Measurements from ENCODE around the gene GDF11.
A peak's percentile ranks its signal among the peaks of the same experiment; 100 is the strongest.

GDF11 gene

GRCh38 chr12:55703901-55704761, 38.8 kb upstream of the GDF11 start:
- Mint-ChIP-seq H3K27ac (no peak overlapping the region), H3K4me1 (ENCODE audit: low read depth) (peaks cover 18% of the 10 kb centered on the region), H3K27me3 (peaks cover 8% of the 10 kb centered on the region), H3K36me3 (no peaks in the 10 kb centered on the region), H3K9me3 (ENCODE audit: low read depth) (no peaks in the 10 kb centered on the region), H3K4me3 (no peak overlapping the region)

GRCh38 chr12:55704824-55705718, 37.9 kb upstream of the GDF11 start:
- Mint-ChIP-seq H3K36me3 (no peaks in the 10 kb centered on the region), H3K27ac (no peak overlapping the region), H3K27me3 (peaks cover 9% of the 10 kb centered on the region), H3K4me1 (ENCODE audit: low read depth) (peaks cover 19% of the 10 kb centered on the region), H3K4me3 (no peak overlapping the region), H3K9me3 (ENCODE audit: low read depth) (no peaks in the 10 kb centered on the region)

GRCh38 chr12:55705782-55706402, 37.0 kb upstream of the GDF11 start:
- H3K36me3 Mint-ChIP-seq, result no peaks in the 10 kb centered on the region
- peaks cover 19% of the 10 kb centered on the region for H3K4me1 Mint-ChIP-seq (ENCODE audit: low read depth)
- H3K27me3 Mint-ChIP-seq, result peaks cover 9% of the 10 kb centered on the region
- no peak overlapping the region for H3K4me3 Mint-ChIP-seq
- no peak overlapping the region for H3K27ac Mint-ChIP-seq
- no peaks in the 10 kb centered on the region for H3K9me3 Mint-ChIP-seq (ENCODE audit: low read depth)

- H3K4me1 Mint-ChIP-seq (ENCODE audit: low read depth), result peaks cover 19% of the 10 kb centered on the region
- peak overlapping the region; percentile 78 for H3K4me3 Mint-ChIP-seq
- no peaks in the 10 kb centered on the region for H3K36me3 Mint-ChIP-seq
- H3K27ac Mint-ChIP-seq, result no peak overlapping the region
- no peaks in the 10 kb centered on the region for H3K9me3 Mint-ChIP-seq (ENCODE audit: low read depth)
- H3K27me3 Mint-ChIP-seq, result peaks cover 9% of the 10 kb centered on the region
These were observed 36.2 kb upstream of the GDF11 start for GRCh38 chr12:55706568-55707218.

GRCh38 chr12:55707219-55707671, 35.7 kb upstream of the GDF11 start:
- H3K27ac Mint-ChIP-seq, result no peak overlapping the region
- H3K36me3 Mint-ChIP-seq, result no peaks in the 10 kb centered on the region
- no peaks in the 10 kb centered on the region for H3K9me3 Mint-ChIP-seq (ENCODE audit: low read depth)

GRCh38 chr12:55707841-55708694, 34.9 kb upstream of the GDF11 start, which contains the start of gene ITGA7:
Gene ITGA7 (minus strand): TSS chr12:55707904. CDS start chr12:55707682, 222 bp downstream.
- H3K27ac Mint-ChIP-seq, result no peak within 1 kb of the TSS
- H3K4me1 Mint-ChIP-seq (ENCODE audit: low read depth), result peaks cover 19% of the 10 kb centered on the region

More at GRCh38 chr12:55707219-55707671, 35.7 kb upstream of the GDF11 start:
- Mint-ChIP-seq H3K4me1 (ENCODE audit: low read depth) (peaks cover 19% of the 10 kb centered on the region), H3K4me3 (peak overlapping the region; percentile 78), H3K27me3 (peaks cover 9% of the 10 kb centered on the region)

GRCh38 chr12:55708695-55709233, 34.2 kb upstream of the GDF11 start:
- Mint-ChIP-seq H3K27me3 (peaks cover 9% of the 10 kb centered on the region), H3K27ac (no peak overlapping the region)

More at GRCh38 chr12:55707841-55708694, 34.9 kb upstream of the GDF11 start, which contains the start of gene ITGA7:
- H3K27me3 Mint-ChIP-seq, result peaks cover 9% of the 10 kb centered on the region
- no peaks in the 10 kb centered on the region for H3K9me3 Mint-ChIP-seq (ENCODE audit: low read depth)
- no peaks in the 10 kb centered on the region for H3K36me3 Mint-ChIP-seq
- H3K4me3 Mint-ChIP-seq, result peak within 1 kb of the TSS; percentile 78

GRCh38 chr12:55711786-55712553, 31.0 kb upstream of the GDF11 start:
- no peak overlapping the region for H3K27ac Mint-ChIP-seq
- no peaks in the 10 kb centered on the region for H3K9me3 Mint-ChIP-seq (ENCODE audit: low read depth)
- H3K27me3 Mint-ChIP-seq, result peaks cover 5% of the 10 kb centered on the region
- H3K36me3 Mint-ChIP-seq, result no peaks in the 10 kb centered on the region
- peaks cover 30% of the 10 kb centered on the region for H3K4me1 Mint-ChIP-seq (ENCODE audit: low read depth)
- H3K4me3 Mint-ChIP-seq, result no peak overlapping the region

More at GRCh38 chr12:55708695-55709233, 34.2 kb upstream of the GDF11 start:
- no peaks in the 10 kb centered on the region for H3K36me3 Mint-ChIP-seq
- H3K4me3 Mint-ChIP-seq, result peak overlapping the region; percentile 77
- H3K9me3 Mint-ChIP-seq (ENCODE audit: low read depth), result no peaks in the 10 kb centered on the region
- H3K4me1 Mint-ChIP-seq (ENCODE audit: low read depth), result peaks cover 19% of the 10 kb centered on the region

- Mint-ChIP-seq H3K36me3 (no peaks in the 10 kb centered on the region), H3K9me3 (ENCODE audit: low read depth) (no peaks in the 10 kb centered on the region), H3K4me3 (no peak overlapping the region), H3K4me1 (ENCODE audit: low read depth) (peaks cover 34% of the 10 kb centered on the region), H3K27ac (no peak overlapping the region), H3K27me3 (peaks cover 3% of the 10 kb centered on the region)
These were observed 30.1 kb upstream of the GDF11 start for GRCh38 chr12:55712700-55713415.

GRCh38 chr12:55713721-55714120, 29.2 kb upstream of the GDF11 start:
- H3K36me3 Mint-ChIP-seq, result no peaks in the 10 kb centered on the region
- H3K9me3 Mint-ChIP-seq (ENCODE audit: low read depth), result no peaks in the 10 kb centered on the region
- peaks cover 33% of the 10 kb centered on the region for H3K4me1 Mint-ChIP-seq (ENCODE audit: low read depth)
- no peak overlapping the region for H3K4me3 Mint-ChIP-seq
- H3K27me3 Mint-ChIP-seq, result peaks cover 3% of the 10 kb centered on the region
- peak overlapping the region; percentile 6 for H3K27ac Mint-ChIP-seq

- H3K4me3 Mint-ChIP-seq, result peak overlapping the region; percentile 89
- H3K36me3 Mint-ChIP-seq, result no peaks in the 10 kb centered on the region
- H3K27ac Mint-ChIP-seq, result peak overlapping the region; percentile 84
- no peaks in the 10 kb centered on the region for H3K27me3 Mint-ChIP-seq
- peaks cover 30% of the 10 kb centered on the region for H3K4me1 Mint-ChIP-seq (ENCODE audit: low read depth)
- no peaks in the 10 kb centered on the region for H3K9me3 Mint-ChIP-seq (ENCODE audit: low read depth)
These were observed 27.7 kb upstream of the GDF11 start for GRCh38 chr12:55715169-55715764.

Measured in activated naive CD8-positive, alpha-beta T cell (primary cell).